OCI-LY3 (cell line): ENCODE measurements around the gene ZNF688.

Experiments
- H2AFZ ChIP-seq: fragments of 200-600, 300-600 bp; shearing (Covaris generic); 2 replicates; pipeline ENCODE4 v1.6.0; 2014; ENCODE audit warnings: antibody characterized with exemption, low read depth, low read length
- H3K27ac ChIP-seq: fragments of 200-600, 300-600 bp; sonication (generic); 2 replicates; pipeline ENCODE4 v1.5.1; 2014; ENCODE audit warnings: mild to moderate bottlenecking, low read length, moderate library complexity, mixed read lengths
- H3K27me3 ChIP-seq: fragments of 200-600, 300-600 bp; sonication (generic); 2 replicates; pipeline ENCODE4 v1.6.1; 2014; ENCODE audit warnings: low read depth, low read length, mixed read lengths
- H3K36me3 ChIP-seq: fragments of 200-600, 300-600 bp; sonication (generic); replicated peaks from 2 replicates; pipeline ENCODE3; 2014; ENCODE audit warnings: low read depth, low read length, mixed read lengths
- H3K4me1 ChIP-seq: fragments of 300-600, 200-600 bp; sonication (generic); 2 replicates; pipeline ENCODE4 v1.6.1; 2014; ENCODE audit warnings: low read length, mixed read lengths
- H3K4me2 ChIP-seq: fragments of 200-600, 300-600 bp; sonication (generic); 2 replicates; pipeline ENCODE4 v1.6.1; 2014; ENCODE audit warnings: low read length, mixed read lengths
- H3K4me3 ChIP-seq: fragments of 300-600, 200-600 bp; sonication (generic); 2 replicates; pipeline ENCODE4 v1.5.1; 2014; ENCODE audit warnings: antibody characterized with exemption, mild to moderate bottlenecking, low read length, moderate library complexity
- H3K79me2 ChIP-seq: fragments of 300-600, 200-600 bp; shearing (Covaris generic); 2 replicates; pipeline ENCODE4 v1.6.1; 2014; ENCODE audit warnings: mild to moderate bottlenecking, low read length, mixed read lengths
- H3K9ac ChIP-seq: fragments of 300-600, 200-600 bp; shearing (Covaris generic); 2 replicates; pipeline ENCODE4 v1.6.0; 2014; ENCODE audit warnings: mild to moderate bottlenecking, low read length, moderate library complexity
- H3K9me3 ChIP-seq: fragments of 200-600, 300-600 bp; shearing (Covaris generic); 2 replicates; pipeline ENCODE4 v1.6.1; 2014; ENCODE audit warnings: low read length, mixed read lengths; ENCODE audit not compliant: insufficient read depth
- H4K20me1 ChIP-seq: fragments of 200-600, 300-600 bp; sonication (generic); 2 replicates; pipeline ENCODE4 v1.6.1; 2016; ENCODE audit warnings: low read length, mixed read lengths; ENCODE audit not compliant: insufficient read depth
- CTCF ChIP-seq: fragments of 200-600, 300-600 bp; sonication (generic); IDR thresholded peaks from 2 replicates; pipeline ENCODE4 v1.5.1; 2014; ENCODE audit warnings: antibody characterized with exemption, low read length, low read depth
- EZH2phosphoT487 ChIP-seq: fragments of 200-600 bp; shearing (Covaris generic); IDR thresholded peaks from 2 replicates; pipeline ENCODE4 v1.6.1; 2018; ENCODE audit warnings: antibody characterized with exemption, mixed run types, low read depth

ZNF688 gene

GRCh38 chr16:30570636-30571444 lies 674 bp downstream of the ZNF688 start:
- Histone ChIP-seq H3K9ac (peak overlapping the region; percentile 97), H4K20me1 (no peaks in the 10 kb centered on the region), H3K4me1 (peaks cover 22% of the 10 kb centered on the region; the same call in 1 of the 2 replicates), H3K27me3 (no peaks in the 10 kb centered on the region), H3K9me3 (no peaks in the 10 kb centered on the region), H3K36me3 (no peaks in the 10 kb centered on the region), H3K4me3 (peak overlapping the region; percentile 86), H2AFZ (peak overlapping the region; percentile 83), H3K4me2 (peak overlapping the region; percentile 98), H3K27ac (peak overlapping the region; percentile 82), H3K79me2 (0 out of 2 replicates have a peak, but pooled peaks cover 5% of the 10 kb centered on the region)
- TF ChIP-seq CTCF (no peak), EZH2phosphoT487 (no peak)

GRCh38 chr16:30569746-30570635 lies 1.5 kb downstream of the ZNF688 start:
- Histone ChIP-seq H3K79me2 (0 out of 2 replicates have a peak, but pooled peaks cover 5% of the 10 kb centered on the region), H3K36me3 (no peaks in the 10 kb centered on the region), H3K27me3 (no peaks in the 10 kb centered on the region), H3K27ac (no peak overlapping the region), H2AFZ (no peak overlapping the region), H3K4me1 (peaks cover 22% of the 10 kb centered on the region; the same call in 1 of the 2 replicates), H3K4me2 (no peak overlapping the region), H4K20me1 (no peaks in the 10 kb centered on the region), H3K9me3 (no peaks in the 10 kb centered on the region), H3K4me3 (no peak overlapping the region), H3K9ac (no peak overlapping the region)
- no peak for TF ChIP-seq CTCF
- no peak for TF ChIP-seq EZH2phosphoT487

GRCh38 chr16:30569281-30569680 lies 2.2 kb downstream of the ZNF688 start:
- Histone ChIP-seq H3K36me3 (no peaks in the 10 kb centered on the region), H3K4me1 (peaks cover 22% of the 10 kb centered on the region; the same call in 1 of the 2 replicates), H2AFZ (no peak overlapping the region), H3K4me3 (no peak overlapping the region), H3K4me2 (no peak overlapping the region), H3K27me3 (no peaks in the 10 kb centered on the region), H3K27ac (no peak overlapping the region), H4K20me1 (no peaks in the 10 kb centered on the region), H3K79me2 (0 out of 2 replicates have a peak, but pooled peaks cover 5% of the 10 kb centered on the region), H3K9ac (no peak overlapping the region), H3K9me3 (no peaks in the 10 kb centered on the region)
- TF ChIP-seq CTCF (no peak), EZH2phosphoT487 (no peak)
